Activated naive CD8-positive, alpha-beta T cell treated with anti-CD3 and anti-CD28 coated beads, Interleukin-2, amount 10 ng/mL, durations not matched to agents 7 days and 5 days (primary cell): ENCODE data around the gene EXOSC9. TPM values are rescaled to one million over a fixed set of nuclear protein-coding genes. Genes with fewer than 3 reads are reported as not detected.

Experiments
- ATAC-seq: fragments of 150-1000 bp; cut with Tn5 transposase; one replicate; pipeline ENCODE4 v1.10.0; 2021; ENCODE audit warnings: low read depth, moderate library complexity
- POLR2A ChIA-PET: fragments of 350-600 bp; sonication (Branson Sonifier 250); formaldehyde crosslinking; loops from one replicate; lab custom pipeline; 2021; ENCODE audit warnings: antibody characterized with exemption; lab: Charles Lee
- DNase-seq: peaks from one replicate; pipeline ENCODE4 v3.0.0; 2021
- H3K27ac Mint-ChIP-seq: one replicate; pipeline ENCODE4 v1.8.0; 2022; ENCODE audit warnings: mild to moderate bottlenecking, mixed read lengths
- H3K27me3 Mint-ChIP-seq: one replicate; pipeline ENCODE4 v1.8.0; 2022; ENCODE audit warnings: mild to moderate bottlenecking, moderate library complexity, mixed read lengths
- H3K36me3 Mint-ChIP-seq: one replicate; pipeline ENCODE4 v1.8.0; 2021; ENCODE audit warnings: mild to moderate bottlenecking, mixed read lengths
- H3K4me1 Mint-ChIP-seq: one replicate; pipeline ENCODE4 v1.8.0; 2021; ENCODE audit warnings: mixed read lengths
- H3K4me3 Mint-ChIP-seq: one replicate; pipeline ENCODE4 v1.8.0; 2022; ENCODE audit warnings: mild to moderate bottlenecking, moderate library complexity, mixed read lengths
- H3K9me3 Mint-ChIP-seq: one replicate; pipeline ENCODE4 v1.8.0; 2021; ENCODE audit warnings: mixed read lengths
- total RNA-seq, 2 experiments: library from RNA; stranded (reverse); gene quantifications; one replicate each; pipeline ENCODE4 v1.2.3, GENCODE V29; 2021

EXOSC9 gene
- total RNA-seq, 2 experiments from 2014 or later = 48.1 to 50.5 TPM

DNA sequence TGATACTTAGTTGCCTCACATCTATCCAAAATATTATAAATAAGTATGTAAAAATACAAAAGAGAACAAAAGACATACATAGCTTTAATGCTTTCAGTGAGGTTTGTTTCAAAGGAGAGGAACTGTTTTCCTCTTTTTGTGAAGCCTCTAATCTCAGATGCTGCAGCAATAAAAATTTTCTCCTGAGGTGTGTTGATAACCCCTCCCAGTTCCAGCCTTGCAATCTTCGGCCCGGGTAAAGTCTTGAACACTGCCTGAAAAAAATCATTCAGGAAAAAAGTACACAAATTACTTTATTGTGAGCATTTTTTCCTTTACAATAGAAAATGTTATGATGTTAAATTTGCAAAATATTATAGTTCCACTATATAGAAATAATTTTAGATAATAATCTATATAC lies 60.3 kb downstream of the EXOSC9 start:
- Mint-ChIP-seq H3K9me3 (no peaks in the 10 kb centered on the region), H3K36me3 (peaks cover 16% of the 10 kb centered on the region), H3K4me1 (peaks cover 2% of the 10 kb centered on the region), H3K27me3 (no peaks in the 10 kb centered on the region), H3K27ac (no peak overlapping the region), H3K4me3 (no peak overlapping the region)
- ATAC-seq = no peak
- DNase-seq = no peak
- POLR2A ChIA-PET = no interaction called here

DNA sequence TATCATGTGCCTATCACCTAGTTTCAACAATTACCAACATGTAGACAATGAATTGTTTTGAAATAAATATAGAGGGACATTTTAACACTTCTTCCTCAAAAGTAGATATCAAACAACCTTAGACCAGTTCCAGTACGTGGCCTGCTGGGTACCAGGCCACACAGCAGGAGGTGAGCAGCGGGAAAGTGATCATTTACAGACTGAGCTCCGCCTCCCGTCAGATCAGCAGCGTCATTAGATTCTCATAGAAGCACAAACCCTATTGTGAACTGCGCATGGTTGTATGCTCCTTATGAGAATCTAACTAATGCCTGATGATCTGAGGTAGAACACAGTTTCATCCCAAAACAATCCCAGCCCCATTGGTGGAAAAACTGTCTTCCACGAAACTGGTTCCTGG lies 62.7 kb downstream of the EXOSC9 start:
- POLR2A ChIA-PET = no interaction called here
- Mint-ChIP-seq H3K27ac (no peak overlapping the region), H3K36me3 (peaks cover 26% of the 10 kb centered on the region), H3K4me1 (peaks cover 5% of the 10 kb centered on the region), H3K27me3 (no peaks in the 10 kb centered on the region), H3K4me3 (no peak overlapping the region), H3K9me3 (no peaks in the 10 kb centered on the region)
- ATAC-seq (no peak), DNase-seq (no peak)

Other genes with a start within 250 kb of the EXOSC9 start
- 100 to 1,000 TPM; 104 to 111 TPM for gene ANXA5, start 104.3 kb upstream of the EXOSC9 start, total RNA-seq
- not detected for gene SMIM43, start 36.2 kb upstream of the EXOSC9 start, total RNA-seq
- gene CCNA2, start 22.6 kb downstream of the EXOSC9 start, total RNA-seq = 10 to 100 TPM; 84.8 to 86.4 TPM
- gene BBS7, start 69.2 kb downstream of the EXOSC9 start, total RNA-seq = 10 to 100 TPM; 16.6 to 20.7 TPM
- gene TRPC3, start 150.7 kb downstream of the EXOSC9 start, total RNA-seq = under 1 TPM; 0.34 to 0.55 TPM